Upper lobe of left lung (tissue), 4 donors: Measurements from ENCODE around the gene BNC1.

Experiments used
- CTCF ChIP-seq, 6 experiments: fragments of 450-650 bp in 4 of 6; fragments of 200-600 bp in 2 of 6; sonication (generic) in 2 of 6; IDR thresholded peaks; one replicate each; pipeline ENCODE4 v1.5.1; 2016 to 2019; ENCODE audit warnings: antibody characterized with exemption in 6 of 6
- EP300 ChIP-seq, 4 donors: sonication (generic); formaldehyde crosslinking; IDR thresholded peaks; one replicate each; pipeline ENCODE4 v1.5.1; 2017; ENCODE audit warnings: antibody characterized with exemption in 4 of 4, control low read depth in 2 of 4
- POLR2A ChIP-seq, 4 donors: fragments of 450-650 bp; IDR thresholded peaks; one replicate each; pipeline ENCODE4 v1.5.1; 2016 to 2017; ENCODE audit warnings: antibody characterized with exemption in 4 of 4, mild to moderate bottlenecking in 2 of 4
- POLR2AphosphoS5 ChIP-seq, 2 donors: sonication (generic); formaldehyde crosslinking; IDR thresholded peaks; one replicate each; pipeline ENCODE4 v1.5.1; 2017; ENCODE audit warnings: antibody characterized with exemption in 2 of 2

DNA sequence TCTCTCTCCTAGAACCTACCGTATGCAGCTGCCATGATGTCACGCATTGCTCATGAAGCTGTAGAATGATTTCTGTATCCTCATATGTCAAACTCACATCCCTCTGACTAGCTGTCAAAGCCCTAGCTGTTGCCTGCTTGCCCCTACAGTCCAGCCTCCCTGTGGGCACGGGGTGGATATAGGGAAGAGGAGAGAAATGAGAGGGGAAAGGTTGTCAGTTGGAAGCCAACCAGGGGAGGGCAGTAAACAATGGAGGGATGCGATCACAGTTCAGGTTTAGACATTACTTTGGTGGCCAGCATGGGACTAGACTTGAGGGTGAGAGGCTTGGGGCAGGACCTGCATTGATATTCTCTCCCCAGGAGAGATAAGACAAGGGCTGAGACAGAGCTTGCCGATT lies 75.1 kb downstream of the BNC1 start:
- no peak for TF ChIP-seq CTCF (IDR thresholded peaks at IDR 0.05)
- TF ChIP-seq POLR2A (IDR thresholded peaks at IDR 0.05) = no peak
- TF ChIP-seq EP300 (IDR thresholded peaks at IDR 0.05) = no peak
- no peak for TF ChIP-seq POLR2AphosphoS5 (IDR thresholded peaks at IDR 0.05)
